ENCODE measurements around the gene RND1. TPM values are rescaled to one million over a fixed set of nuclear protein-coding genes. Genes with fewer than 3 reads are reported as not detected.

The RND1 gene
- total RNA-seq, 1 donor from 2014 or later, result 15.0 TPM

DNA sequence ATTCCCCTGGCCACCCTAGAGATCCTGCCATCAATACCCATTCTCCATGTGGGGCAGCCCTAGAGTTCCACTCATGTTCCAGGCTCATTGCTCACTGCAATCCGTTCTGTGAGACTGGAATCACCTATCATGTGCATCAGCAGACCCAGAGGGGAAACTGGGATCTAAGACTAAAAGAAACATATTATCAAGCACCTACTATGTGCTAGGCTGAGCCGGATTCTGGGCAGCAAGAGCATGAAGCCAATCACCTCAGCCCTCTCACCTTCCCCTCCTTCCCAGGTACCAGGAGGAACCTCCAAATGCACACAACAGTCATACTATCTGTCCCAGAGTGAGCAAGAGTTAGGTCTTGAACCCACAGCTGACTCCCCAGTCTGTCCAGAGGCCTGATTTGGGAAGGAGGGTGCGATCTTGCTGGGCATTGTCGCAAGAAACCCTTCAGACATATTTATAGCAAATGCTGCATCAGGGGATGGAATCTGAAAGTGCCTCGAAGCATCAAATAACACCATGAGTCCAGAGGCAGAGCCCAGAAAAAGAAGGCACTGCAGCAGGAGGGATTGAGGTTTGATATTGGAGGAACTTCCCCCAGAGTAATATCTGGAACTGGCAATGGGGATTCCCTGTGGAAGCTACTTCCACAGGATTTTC, 54.1 kb downstream of the RND1 start:
- no peak for DNase-seq (ENCODE audit: low spot score in 2 of 2, unreplicated experiment in 2 of 2)
- Mint-ChIP-seq H3K27ac (no peak overlapping the region), H3K36me3 (no peaks in the 10 kb centered on the region), H3K27me3 (ENCODE audit: low read depth) (no peaks in the 10 kb centered on the region), H3K4me3 (no peak overlapping the region), H3K9me3 (no peaks in the 10 kb centered on the region), H3K4me1 (peaks cover 37% of the 10 kb centered on the region)
- no peak for TF ChIP-seq CTCF (IDR thresholded peaks at IDR 0.05; ENCODE audit: unreplicated experiment)

GRCh38 chr12:48810903-48811431, 54.7 kb downstream of the RND1 start:
- no peak for DNase-seq (ENCODE audit: low spot score in 2 of 2, unreplicated experiment in 2 of 2)
- no peak for TF ChIP-seq CTCF (IDR thresholded peaks at IDR 0.05; ENCODE audit: unreplicated experiment)
- peak overlapping the region; percentile 32 for H3K27ac Mint-ChIP-seq
- H3K36me3 Mint-ChIP-seq, result no peaks in the 10 kb centered on the region
- peaks cover 32% of the 10 kb centered on the region for H3K4me1 Mint-ChIP-seq
- H3K9me3 Mint-ChIP-seq, result no peaks in the 10 kb centered on the region
- H3K4me3 Mint-ChIP-seq, result no peak overlapping the region
- no peaks in the 10 kb centered on the region for H3K27me3 Mint-ChIP-seq (ENCODE audit: low read depth)

DNA sequence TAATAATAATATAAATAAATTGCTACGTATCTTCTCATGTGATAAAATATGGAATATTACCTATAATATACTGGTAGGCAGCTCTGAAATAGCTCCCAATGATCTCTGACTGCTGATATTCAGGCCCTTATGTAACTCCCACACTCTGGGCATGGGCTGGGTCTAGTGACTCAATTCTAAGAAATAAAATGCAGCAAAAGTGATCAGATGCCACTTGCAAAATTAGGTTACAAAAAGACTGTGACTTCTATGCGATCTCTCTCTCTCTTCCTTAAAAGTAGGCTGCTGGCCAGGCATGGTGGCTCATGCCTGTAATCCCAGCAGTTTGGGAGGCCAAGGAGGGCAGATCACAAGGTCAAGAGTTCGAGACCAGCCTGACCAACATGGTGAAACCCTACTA, 57.7 kb downstream of the RND1 start:
- peaks cover 16% of the 10 kb centered on the region for H3K4me1 Mint-ChIP-seq
- no peak overlapping the region for H3K27ac Mint-ChIP-seq
- H3K9me3 Mint-ChIP-seq, result no peaks in the 10 kb centered on the region
- DNase-seq (ENCODE audit: low spot score in 2 of 2, unreplicated experiment in 2 of 2), result no peak
- H3K36me3 Mint-ChIP-seq, result no peaks in the 10 kb centered on the region
- H3K27me3 Mint-ChIP-seq (ENCODE audit: low read depth), result no peaks in the 10 kb centered on the region
- TF ChIP-seq CTCF (IDR thresholded peaks at IDR 0.05; ENCODE audit: unreplicated experiment), result no peak
- no peak overlapping the region for H3K4me3 Mint-ChIP-seq

Other genes with a start within 250 kb of the RND1 start
- gene KANSL2, start 183.6 kb downstream of the RND1 start, total RNA-seq, result 48.3 to 53.7 TPM (median 48.4 TPM) in 3 replicates
- gene CCNT1, start 149.2 kb downstream of the RND1 start, total RNA-seq, result 50.4 to 54.7 TPM (median 52.5 TPM) in 3 replicates
- gene ADCY6, start 76.8 kb downstream of the RND1 start, total RNA-seq, result 65.4 to 69.2 TPM (median 66.1 TPM) in 3 replicates
- 107 to 114 TPM (median 113 TPM) in 3 replicates for gene CACNB3, start 47.4 kb downstream of the RND1 start, total RNA-seq
- gene DDX23, start 13.7 kb downstream of the RND1 start, total RNA-seq, result 88.5 to 106 TPM (median 97.9 TPM) in 3 replicates
- gene FKBP11, start 59.6 kb upstream of the RND1 start, total RNA-seq, result 30.5 to 34.7 TPM (median 33.7 TPM) in 3 replicates
- gene ARF3, start 91.6 kb upstream of the RND1 start, total RNA-seq, result 123 to 125 TPM (median 125 TPM) in 3 replicates
- 0.77 to 1.2 TPM (median 0.98 TPM) in 3 replicates for gene WNT10B, start 105.9 kb upstream of the RND1 start, total RNA-seq
- not detected in 3 replicates for gene WNT1, start 112.5 kb upstream of the RND1 start, total RNA-seq
- 0.27 to 0.36 TPM (median 0.29 TPM) in 3 replicates for gene DDN, start 133.5 kb upstream of the RND1 start, total RNA-seq
- 58.7 to 61.8 TPM (median 59.4 TPM) in 3 replicates for gene PRKAG1, start 152.9 kb upstream of the RND1 start, total RNA-seq
- 125 to 137 TPM (median 136 TPM) in 3 replicates for gene KMT2D, start 194.9 kb upstream of the RND1 start, total RNA-seq
- gene RHEBL1, start 204.1 kb upstream of the RND1 start, total RNA-seq, result 0.43 to 0.60 TPM (median 0.53 TPM) in 3 replicates
- gene DHH, start 228.9 kb upstream of the RND1 start, total RNA-seq, result 0.38 to 0.63 TPM (median 0.49 TPM) in 3 replicates
- 142 to 160 TPM (median 149 TPM) in 3 replicates for gene LMBR1L, start 245.0 kb upstream of the RND1 start, total RNA-seq